NCI-H2196 treated with DMSO at 0.1 percent for 48 hours (cell line): ENCODE results near the gene TRIM2.
"Not testable (repeated sequence)": the region's sequence is repeated elsewhere in the genome, so short reads cannot be mapped to it uniquely, and the experiment has no call there.

ENCODE experiments used
- DNase-seq: peaks from one replicate; lab custom pipeline; 2025; ENCODE audit not compliant: unreplicated experiment; lab: John Stamatoyannopoulos, UW

TRIM2 gene

DNA sequence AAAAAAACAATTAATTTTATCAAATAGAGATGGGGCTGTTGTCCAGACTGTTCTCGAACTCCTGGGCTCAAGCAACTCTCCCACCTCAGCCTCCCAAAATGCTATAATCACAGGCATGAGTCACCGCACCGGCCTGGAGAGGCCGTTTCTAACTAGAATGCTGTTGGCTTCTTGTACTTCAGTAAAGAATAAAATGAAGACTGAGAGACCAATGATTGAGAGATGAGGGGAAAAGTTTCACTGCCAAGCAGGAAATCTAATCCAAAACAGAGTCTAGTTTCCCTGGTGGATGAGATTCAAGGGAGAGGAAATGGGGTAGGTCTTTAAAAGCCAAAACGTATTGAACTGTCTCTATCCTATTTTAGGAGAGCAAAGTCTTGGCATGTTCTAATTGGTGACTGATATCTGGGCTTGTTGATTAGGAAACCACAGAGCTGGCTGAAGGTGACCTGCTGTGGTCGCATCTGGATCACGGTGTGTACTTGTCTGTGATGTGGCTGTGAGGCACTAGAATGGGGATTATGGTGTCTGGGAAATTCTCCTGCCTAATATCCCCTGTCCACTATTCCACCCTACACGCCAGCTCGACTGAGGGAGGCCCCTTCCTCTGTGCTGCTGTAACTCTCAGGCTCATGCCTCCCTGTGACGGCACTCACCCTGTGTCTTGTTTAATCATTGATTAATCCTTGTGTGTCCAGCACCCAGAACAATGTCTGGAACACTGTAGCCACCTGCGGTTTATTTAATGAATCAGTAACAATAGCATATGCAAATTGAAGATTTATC lies 15.0 kb upstream of the TRIM2 start:
- no peak for DNase-seq

- DNase-seq = no peak
Observed at GRCh38 chr4:153191795-153192363, 12.4 kb upstream of the TRIM2 start.

- no peak for DNase-seq
Observed at GRCh38 chr4:153197301-153197700, 6.9 kb upstream of the TRIM2 start.

- no peak for DNase-seq
Observed at GRCh38 chr4:153198719-153199118, 5.5 kb upstream of the TRIM2 start.

GRCh38 chr4:153203746-153204145 lies 497 bp upstream of the TRIM2 start:
- not testable (repeated sequence) for DNase-seq

DNA sequence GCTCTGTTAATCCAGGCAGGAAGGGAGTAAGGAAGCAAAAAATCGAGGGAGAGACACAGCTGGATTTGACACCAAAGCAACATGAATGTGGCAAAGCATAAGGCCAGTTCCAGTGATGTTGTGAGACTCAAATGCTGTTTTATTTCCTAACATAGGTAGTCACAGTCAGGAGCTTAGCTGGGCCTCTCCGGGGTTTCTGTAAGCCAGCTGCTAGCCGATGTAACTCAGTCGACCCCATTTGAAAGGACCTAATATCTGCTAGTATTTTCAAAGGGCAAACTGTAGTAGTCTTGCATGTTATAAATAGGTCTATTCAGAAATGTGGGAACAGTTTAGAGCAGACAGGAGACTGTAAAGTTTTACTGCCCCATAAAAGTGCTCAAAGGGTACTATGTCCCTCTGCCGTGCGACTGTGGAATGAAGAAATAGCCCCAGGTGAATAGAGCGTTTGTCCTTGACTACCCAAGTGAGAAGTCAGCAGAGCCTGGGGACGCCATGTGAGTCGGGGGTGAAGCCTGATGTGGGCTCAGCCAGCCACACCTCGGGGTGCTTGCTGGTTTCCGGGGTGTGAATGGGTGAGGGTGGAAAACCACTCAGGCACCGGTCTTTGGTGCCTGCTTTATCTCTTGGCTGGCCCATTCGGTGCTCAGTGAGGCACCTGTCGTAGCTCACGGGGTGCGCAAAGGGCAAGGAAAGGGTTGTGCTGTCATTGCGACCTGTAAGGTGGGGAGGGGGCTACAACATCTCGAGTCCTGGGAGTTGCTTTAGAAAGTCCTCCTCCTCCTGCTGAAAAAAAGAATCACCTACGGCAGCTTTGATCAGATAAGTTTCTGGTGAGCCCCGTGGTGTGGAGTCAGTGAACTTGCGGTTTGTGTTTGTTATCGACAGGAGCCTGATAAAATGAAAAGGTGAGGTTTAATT lies 745 bp downstream of the TRIM2 start:
- DNase-seq = no peak

DNA sequence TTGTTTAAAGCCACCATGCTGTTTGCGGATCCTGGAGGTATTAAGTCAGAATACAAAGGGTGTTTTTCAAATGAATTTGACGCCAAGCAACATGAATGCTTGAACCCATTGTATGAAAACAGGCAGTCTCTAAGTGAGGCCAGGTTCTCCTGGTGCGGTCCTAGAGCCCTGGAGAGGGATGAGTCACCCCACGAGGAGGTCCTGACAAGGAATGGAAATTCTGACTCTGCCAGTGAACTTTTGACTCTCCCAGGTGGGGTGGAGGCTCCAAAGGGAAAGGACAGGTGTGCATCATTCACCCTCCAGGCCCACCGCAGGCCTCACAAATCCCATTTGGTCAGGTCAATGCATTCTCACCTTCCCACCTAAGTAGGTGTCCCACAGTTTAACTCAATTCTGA lies 1.5 kb downstream of the TRIM2 start:
- no peak for DNase-seq

DNA sequence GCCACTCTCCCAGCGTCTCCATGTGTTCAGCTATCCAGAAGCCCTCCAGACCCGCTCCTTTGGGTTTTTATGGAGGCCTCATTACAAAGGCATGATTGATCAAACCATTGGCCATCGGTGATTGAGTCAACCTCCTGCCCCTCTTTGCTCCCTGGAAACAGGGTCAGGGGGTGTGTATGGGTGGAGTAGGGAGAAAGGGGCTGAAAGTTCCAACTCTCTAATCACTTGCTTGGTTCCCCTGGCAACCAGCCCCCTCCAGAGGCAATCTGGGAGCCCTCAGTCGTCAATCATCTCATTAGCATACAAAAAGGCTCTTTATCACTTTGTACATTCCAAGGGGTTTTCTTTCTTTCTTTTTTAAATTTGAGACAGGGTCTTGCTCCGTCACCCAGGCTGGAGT lies 2.3 kb downstream of the TRIM2 start:
- DNase-seq = no peak

DNA sequence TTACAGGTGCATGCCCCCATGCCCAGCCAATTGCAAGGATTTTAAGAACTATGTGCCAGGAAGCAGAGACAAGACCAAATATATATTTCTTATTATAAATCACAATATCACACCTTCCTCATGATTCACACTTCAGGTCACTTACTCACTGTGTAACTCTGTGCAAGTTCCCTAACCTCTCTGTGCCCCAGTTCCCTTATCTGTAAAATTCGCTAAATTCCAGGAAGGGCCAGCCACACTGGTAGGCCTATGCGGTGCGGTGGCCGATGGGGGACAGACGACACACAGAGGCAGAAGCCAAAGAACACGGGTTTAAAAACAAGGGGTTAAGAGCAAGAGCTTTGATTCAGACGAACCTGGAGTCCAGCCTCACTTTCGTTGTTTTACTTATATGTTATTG lies 2.8 kb downstream of the TRIM2 start:
- DNase-seq = no peak

GRCh38 chr4:153207567-153207966 lies 3.3 kb downstream of the TRIM2 start:
- no peak for DNase-seq

DNA sequence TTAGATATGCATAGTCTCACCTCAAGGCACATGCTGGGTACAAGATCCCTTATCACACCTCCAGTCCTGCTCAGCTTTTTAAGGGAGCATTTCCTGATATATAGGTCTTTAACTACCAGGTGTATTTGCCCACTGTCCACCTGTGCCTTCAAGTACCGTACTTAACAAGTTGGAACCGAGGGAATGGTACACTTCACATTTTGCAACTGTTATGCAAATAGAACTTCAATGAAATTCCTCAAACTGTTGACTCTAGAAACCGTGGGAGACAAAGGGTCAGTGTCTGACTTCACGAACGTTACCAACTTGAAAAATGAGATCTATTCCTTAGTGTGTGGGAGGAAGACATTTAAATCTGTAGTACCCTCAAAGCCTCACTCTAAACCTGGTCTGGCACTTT lies 5.2 kb downstream of the TRIM2 start:
- no peak for DNase-seq

DNA sequence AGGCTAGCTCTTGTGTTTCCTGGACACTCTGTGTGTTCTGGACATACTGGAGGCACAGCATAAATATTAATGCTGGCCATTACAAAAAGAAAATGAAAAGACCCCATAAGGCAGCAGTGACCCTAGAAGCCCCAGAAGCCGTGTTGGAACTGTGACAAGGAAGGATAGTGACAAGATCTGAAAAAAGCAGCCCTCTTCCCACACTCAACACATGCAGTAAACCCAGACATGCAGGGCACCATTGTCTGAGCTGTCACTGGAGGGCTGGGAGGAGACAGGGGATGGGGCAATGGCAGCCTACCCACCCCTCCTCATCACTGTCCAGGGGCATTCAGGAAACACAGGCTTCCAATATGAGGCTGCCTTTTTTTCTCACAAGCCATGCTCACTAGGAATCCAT lies 6.5 kb downstream of the TRIM2 start:
- DNase-seq = no peak

DNA sequence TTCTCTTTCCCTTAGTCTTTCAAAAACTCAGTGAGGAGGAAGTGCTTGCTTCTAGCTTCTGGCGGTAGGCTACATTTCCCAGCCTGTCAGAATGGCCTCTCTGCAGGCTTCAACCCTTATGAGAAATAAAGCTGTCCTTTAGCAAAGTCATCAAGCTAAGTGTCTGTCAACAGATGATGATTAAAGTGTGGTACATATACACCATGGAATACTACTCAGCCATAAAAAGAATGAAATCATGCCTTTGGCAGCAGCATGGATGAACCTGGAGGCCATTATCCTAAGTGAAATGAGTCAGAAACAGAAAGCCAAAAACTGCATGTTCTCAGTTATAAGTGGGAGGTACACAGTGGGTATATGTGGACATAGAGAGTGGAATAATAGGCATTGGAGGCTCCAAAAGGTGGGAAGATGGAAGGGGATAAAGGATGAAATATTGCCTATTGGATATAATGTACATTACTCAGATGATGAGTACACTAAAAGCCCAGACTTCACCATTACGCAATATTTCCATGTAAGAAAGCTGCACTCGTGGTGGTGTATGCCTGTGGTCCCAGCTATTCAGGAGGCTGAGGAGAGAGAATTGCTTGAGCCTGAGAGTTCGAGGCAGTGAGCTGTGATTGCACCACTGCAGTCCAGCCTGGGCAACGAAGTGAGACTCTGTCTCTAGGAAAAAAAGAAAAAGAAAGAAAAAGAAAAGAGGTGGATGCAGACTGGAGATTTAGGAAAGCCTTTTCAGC lies 7.9 kb downstream of the TRIM2 start:
- DNase-seq = no peak

DNA sequence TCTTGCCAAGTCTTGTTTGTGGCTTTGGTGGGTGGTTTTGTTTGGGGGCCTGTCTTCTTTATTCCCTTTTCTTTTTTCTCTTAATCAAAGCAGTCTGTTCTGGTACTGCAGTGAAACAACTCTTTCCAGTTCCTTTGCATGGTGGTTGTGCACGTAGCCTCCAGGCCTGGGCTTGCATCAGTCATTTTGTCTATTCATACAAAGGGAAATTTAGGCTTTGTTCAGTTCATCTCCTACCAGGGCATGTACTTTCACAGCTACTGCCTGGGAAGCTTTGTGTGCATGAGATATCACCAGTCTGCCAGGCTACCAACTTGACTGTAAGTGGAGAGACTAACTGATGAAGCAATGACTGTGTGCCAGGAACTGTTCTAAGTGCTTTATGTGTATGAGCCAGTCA lies 8.5 kb downstream of the TRIM2 start:
- DNase-seq = no peak

- no peak for DNase-seq
Observed at GRCh38 chr4:153215921-153216320, 11.7 kb downstream of the TRIM2 start.

DNA sequence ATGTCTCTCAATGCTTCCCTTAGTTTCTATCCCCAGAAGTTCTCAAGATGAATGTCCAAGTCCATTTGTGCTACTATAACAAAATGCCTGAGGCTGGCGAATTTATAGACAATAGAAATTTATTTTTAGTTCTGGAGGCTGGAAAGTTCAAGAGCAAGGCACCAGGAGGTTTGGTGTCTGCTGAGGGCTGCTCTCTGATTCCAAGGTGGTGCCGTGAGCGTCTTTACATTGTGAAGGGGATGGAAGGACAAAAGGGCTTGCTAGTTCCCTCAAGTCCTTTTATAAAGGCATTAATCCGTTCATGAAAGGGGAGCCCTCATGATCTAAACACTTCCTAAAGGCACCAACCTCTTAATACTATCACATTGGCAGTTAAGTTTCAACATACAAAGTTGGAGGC lies 12.3 kb downstream of the TRIM2 start:
- no peak for DNase-seq

DNA sequence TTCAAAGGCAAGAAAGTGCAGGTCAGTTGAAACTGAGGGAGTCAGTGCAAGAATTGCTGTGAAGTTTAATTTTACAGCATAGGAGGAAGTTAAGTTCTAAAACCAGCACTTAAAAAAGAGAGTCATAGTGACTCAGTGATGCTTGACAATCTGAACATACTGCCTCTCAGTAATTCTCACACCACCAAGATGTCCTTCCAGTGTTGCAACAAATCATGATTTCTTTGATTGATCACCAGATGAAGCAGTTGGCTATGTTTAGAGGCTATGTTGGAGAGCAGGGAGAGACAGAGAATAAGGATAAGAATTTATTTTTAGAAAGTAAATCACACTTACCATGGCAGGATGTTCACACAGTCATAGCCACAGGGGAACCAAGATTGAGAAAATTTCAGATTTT lies 13.2 kb downstream of the TRIM2 start:
- no peak for DNase-seq

- no peak for DNase-seq
Observed at GRCh38 chr4:153218961-153219360, 14.7 kb downstream of the TRIM2 start.

DNA sequence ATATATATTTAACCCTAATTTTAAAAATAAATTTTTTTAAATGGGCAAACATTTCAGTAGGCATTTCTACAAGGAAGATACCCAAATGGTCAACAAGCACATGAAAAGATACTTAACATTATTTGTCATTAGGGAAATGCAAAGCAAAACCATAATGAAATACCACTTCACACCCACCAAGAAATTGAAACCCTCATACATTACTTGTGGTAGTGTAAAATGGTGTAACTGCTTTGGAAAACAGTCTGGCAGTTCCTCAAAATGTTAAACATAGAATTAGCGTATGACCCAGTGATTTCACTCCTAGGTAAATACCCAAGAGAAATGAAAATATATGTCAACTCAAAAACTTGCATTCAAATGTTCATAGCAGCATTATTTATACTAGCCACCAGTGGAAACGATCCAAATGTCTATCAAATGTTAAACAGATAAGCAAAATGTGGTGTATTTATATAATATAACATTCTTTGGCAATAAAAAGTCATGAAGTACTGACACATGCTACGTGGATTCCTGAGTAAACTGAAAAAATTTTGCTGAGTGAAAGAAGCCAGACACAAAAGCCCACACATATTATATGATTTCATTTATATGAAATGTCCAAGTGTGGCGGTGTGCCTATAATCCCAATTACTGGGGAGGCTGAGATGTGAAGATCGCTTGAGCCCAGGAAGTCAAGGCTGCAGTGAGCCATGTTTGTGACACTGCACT lies 16.6 kb downstream of the TRIM2 start:
- no peak for DNase-seq
